Adrenal gland (tissue), 5 donors: ENCODE data around the gene RGS14.
A peak's percentile ranks its signal among the peaks of the same experiment; 100 is the strongest.

ENCODE experiments used
- POLR2A ChIP-seq, 2 donors: fragments of 450-650 bp; IDR thresholded peaks; one replicate each; pipeline ENCODE4 v1.6.1; 2017; ENCODE audit warnings: antibody characterized with exemption in 2 of 2, mild to moderate bottlenecking in 2 of 2, moderate library complexity in 1 of 2
- TF ChIP-seq, protein P1 (sequence below), 6 experiments: fragments of 450-650 bp in 4 of 6; fragments of 200-600 bp in 2 of 6; sonication (generic) in 1 of 6; IDR thresholded peaks; 1 replicate in 5 of 6; 2 replicates in 1 of 6; pipeline versions ENCODE4 v1.5.1 to v1.8.0; 2016 to 2021; ENCODE audit warnings: antibody characterized with exemption in 6 of 6, mild to moderate bottlenecking in 2 of 6, moderate library complexity in 1 of 6
- donor health status: DM: no; HTN: no; CAD: no.

DNA sequence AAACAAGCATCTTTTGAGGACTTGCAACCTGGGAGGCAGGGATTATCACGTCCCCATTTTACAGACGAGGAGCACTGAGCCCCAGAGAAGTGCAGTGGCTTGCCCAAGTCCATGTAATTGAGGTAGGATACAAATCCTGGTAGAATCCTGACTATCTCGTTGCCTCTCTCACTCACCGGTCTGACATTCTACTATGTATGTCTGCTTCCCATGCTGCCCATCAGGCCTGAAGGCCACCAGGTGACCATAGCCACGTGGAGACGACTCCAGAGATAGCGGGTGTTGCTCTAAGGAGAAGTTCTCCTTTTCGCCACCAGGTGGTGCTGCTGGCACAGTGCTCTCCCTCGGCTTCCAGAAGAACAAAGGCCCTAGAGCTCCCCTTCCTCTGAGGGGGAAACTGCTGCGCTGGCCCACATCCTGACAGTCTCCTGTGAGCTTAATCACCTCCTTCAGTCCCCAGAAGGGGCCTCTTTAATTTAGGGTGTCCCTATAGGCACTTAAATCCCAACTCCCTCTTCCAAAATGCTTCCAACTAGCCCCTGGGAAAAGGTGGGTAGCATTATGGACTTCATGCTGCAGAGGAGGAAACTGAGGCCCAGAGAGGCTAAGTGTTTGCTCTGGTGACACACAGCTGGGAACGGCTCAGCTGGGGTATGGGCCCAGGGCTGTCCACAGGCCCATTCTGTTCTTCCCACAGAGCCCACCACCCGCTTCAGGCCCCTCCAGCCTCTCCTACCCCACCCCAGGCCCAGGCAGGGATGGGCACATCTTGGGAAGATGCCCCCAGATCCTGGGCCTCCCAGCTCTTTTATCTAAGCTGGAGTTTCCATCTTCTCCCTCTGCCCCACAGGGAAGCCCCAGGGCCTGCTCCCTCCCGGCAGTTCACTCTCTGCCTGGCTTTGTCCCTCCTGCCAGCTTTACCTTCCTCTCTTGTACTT, 32.9 kb downstream of the RGS14 start:
- TF ChIP-seq, protein P1, sequence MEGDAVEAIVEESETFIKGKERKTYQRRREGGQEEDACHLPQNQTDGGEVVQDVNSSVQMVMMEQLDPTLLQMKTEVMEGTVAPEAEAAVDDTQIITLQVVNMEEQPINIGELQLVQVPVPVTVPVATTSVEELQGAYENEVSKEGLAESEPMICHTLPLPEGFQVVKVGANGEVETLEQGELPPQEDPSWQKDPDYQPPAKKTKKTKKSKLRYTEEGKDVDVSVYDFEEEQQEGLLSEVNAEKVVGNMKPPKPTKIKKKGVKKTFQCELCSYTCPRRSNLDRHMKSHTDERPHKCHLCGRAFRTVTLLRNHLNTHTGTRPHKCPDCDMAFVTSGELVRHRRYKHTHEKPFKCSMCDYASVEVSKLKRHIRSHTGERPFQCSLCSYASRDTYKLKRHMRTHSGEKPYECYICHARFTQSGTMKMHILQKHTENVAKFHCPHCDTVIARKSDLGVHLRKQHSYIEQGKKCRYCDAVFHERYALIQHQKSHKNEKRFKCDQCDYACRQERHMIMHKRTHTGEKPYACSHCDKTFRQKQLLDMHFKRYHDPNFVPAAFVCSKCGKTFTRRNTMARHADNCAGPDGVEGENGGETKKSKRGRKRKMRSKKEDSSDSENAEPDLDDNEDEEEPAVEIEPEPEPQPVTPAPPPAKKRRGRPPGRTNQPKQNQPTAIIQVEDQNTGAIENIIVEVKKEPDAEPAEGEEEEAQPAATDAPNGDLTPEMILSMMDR (IDR thresholded peaks at IDR 0.05): peak; percentile 96 to 99 (median 97)
- TF ChIP-seq POLR2A (IDR thresholded peaks at IDR 0.05): no peak
